ACC112 (cell line): Measurements from ENCODE around the gene ZMIZ1.
A peak's percentile ranks its signal among the peaks of the same experiment; 100 is the strongest.
"Not testable (repeated sequence)": the region's sequence is repeated elsewhere in the genome, so short reads cannot be mapped to it uniquely, and the experiment has no call there.

Source experiments
- H2AFZ ChIP-seq: fragments of 200-600 bp; sonication (generic); one replicate; pipeline ENCODE4 v1.6.0; 2017; ENCODE audit warnings: antibody characterized with exemption, low read length; ENCODE audit not compliant: unreplicated experiment
- H3K27ac ChIP-seq: fragments of 200-600 bp; sonication (generic); 2 replicates; pipeline ENCODE4 v1.5.1; 2014; ENCODE audit warnings: low read depth, mild to moderate bottlenecking, antibody characterized with exemption, low read length, moderate library complexity
- H3K27me3 ChIP-seq: fragments of 200-600 bp; sonication (generic); 2 replicates; pipeline ENCODE4 v1.6.1; 2014; ENCODE audit warnings: mild to moderate bottlenecking, antibody characterized with exemption, low read length, moderate library complexity, mixed read lengths; ENCODE audit not compliant: insufficient read depth
- H3K36me3 ChIP-seq: fragments of 200-600 bp; sonication (generic); 2 replicates; pipeline ENCODE4 v1.6.1; 2016; ENCODE audit warnings: mild to moderate bottlenecking, antibody characterized with exemption, low read length, moderate library complexity, mixed read lengths; ENCODE audit not compliant: insufficient read depth
- H3K4me1 ChIP-seq: fragments of 200-600 bp; sonication (generic); one replicate; pipeline ENCODE4 v1.6.1; 2016; ENCODE audit warnings: low read length, mixed read lengths; ENCODE audit not compliant: insufficient read depth, unreplicated experiment, control insufficient read depth
- H3K4me3 ChIP-seq: fragments of 200-600 bp; sonication (generic); 2 replicates; pipeline ENCODE4 v1.5.1; 2014; ENCODE audit warnings: mild to moderate bottlenecking, low read depth, low read length
- H3K79me2 ChIP-seq: fragments of 200-600 bp; sonication (generic); one replicate; pipeline ENCODE4 v1.6.0; 2016; ENCODE audit warnings: low read length; ENCODE audit not compliant: control insufficient read depth, unreplicated experiment, insufficient read depth

The ZMIZ1 gene

DNA sequence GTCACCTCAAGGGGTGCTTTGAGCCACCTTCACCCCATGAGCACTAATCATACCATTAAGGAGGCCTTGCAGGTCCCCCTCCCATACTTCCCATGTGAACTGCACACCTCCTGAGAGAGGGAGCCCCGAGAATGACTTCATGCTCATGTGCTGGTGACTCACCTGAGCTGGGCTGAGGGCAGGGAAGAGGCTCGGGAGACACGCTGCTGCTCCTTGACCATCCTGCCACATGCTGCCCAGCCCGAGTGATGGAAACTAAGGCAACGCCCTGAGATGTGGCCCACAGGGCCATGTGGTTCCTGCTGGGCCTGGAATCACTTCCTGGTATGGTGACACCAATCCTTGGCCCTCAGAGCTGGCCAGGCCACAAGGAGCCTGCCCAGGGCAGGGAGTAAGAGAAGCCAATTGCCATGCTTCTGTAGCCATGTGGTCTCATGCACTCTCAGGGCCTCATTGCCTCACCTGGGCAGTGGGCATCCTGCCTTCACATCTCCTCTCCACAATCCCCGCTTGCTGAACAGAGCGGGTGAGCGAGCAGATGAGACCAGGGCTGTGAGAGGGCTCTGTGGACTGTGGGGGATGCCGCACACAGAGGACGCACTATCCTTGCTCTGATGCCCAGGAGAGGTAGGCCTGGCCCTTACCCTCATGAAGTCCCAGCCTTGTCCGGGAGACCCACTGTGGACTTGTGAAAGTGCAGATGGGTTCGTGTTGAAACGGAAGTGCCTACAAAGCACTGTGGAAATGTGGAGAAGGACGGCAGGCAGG is 260.2 kb downstream of the ZMIZ1 start:
- Histone ChIP-seq H3K36me3 (no peaks in the 10 kb centered on the region), H3K4me3 (no peak overlapping the region), H2AFZ (no peak overlapping the region), H3K27ac (no peak overlapping the region), H3K4me1 (peaks cover 19% of the 10 kb centered on the region), H3K27me3 (no peaks in the 10 kb centered on the region), H3K79me2 (no peaks in the 10 kb centered on the region)

DNA sequence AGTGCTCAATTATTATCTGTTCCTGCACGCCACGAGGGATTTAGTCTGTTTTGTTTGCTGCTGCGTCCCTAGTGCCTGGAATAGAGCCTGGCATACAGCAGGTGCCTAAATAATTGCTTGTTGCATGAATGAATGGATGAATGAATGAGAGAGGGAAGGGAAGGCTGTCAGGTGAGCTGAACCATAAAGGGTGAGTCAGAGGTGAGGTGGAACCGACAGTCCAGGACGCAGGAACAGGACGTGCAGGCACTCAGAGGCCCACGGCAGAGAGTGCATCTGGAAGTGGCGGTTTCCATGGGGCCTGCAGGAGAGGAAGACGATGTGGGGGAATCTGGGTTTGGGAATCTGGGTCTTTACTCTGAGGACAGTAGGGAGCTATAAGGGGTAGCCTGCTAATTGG is 260.8 kb downstream of the ZMIZ1 start:
- no peak overlapping the region for H3K27ac ChIP-seq
- no peak overlapping the region for H3K4me3 ChIP-seq
- no peak overlapping the region for H2AFZ ChIP-seq
- H3K36me3 ChIP-seq = no peaks in the 10 kb centered on the region
- H3K79me2 ChIP-seq = no peaks in the 10 kb centered on the region
- peaks cover 22% of the 10 kb centered on the region for H3K4me1 ChIP-seq
- H3K27me3 ChIP-seq = no peaks in the 10 kb centered on the region

DNA sequence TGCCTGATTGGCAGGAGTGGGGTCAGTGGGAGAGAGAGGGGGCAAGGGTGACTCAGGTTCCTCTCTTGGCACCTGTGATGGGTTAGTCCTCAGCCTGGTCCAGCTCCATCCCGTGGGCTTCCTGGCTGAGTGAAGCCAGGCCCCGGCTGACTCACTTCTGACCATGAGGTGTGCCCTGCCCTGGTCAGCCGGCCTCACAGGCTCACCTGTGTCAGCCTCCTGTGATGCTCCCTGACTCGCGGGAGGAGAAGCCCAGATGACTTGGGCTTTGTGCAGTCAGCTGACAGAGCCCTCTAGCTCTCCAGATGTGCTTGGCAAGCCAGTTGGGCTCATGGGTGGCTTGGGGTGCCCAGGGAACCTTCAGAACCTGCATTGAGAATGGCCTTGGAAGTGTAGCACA is 262.5 kb downstream of the ZMIZ1 start:
- H3K4me3 ChIP-seq = no peak overlapping the region
- H3K27ac ChIP-seq = peak overlapping the region; percentile 78; the same call in 1 of the 2 replicates
- H3K36me3 ChIP-seq = no peaks in the 10 kb centered on the region
- H3K27me3 ChIP-seq = no peaks in the 10 kb centered on the region
- no peak overlapping the region for H2AFZ ChIP-seq
- H3K79me2 ChIP-seq = no peaks in the 10 kb centered on the region
- H3K4me1 ChIP-seq = peaks cover 22% of the 10 kb centered on the region

DNA sequence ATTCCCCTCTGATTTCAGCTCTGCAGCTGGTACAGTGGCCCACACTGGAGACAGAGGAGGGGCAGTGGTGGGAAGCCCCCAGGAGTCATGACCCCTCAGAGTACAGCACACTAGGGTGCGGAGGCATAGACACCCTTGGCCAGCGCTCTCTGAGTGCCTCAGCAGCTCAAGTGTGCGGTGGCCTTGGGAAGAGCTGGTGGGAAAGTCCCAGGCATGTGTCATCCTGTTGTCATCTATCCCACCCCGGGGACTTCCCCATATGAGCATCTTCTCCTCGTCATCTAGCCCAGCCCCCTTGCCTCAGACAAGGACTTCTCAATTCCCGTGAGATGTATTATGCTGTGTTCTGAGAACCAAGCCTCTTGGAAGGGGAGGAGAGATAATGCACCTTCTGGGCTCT is 262.9 kb downstream of the ZMIZ1 start:
- no peak overlapping the region for H2AFZ ChIP-seq
- peak overlapping the region; percentile 78 for H3K27ac ChIP-seq
- H3K4me1 ChIP-seq = peaks cover 22% of the 10 kb centered on the region

DNA sequence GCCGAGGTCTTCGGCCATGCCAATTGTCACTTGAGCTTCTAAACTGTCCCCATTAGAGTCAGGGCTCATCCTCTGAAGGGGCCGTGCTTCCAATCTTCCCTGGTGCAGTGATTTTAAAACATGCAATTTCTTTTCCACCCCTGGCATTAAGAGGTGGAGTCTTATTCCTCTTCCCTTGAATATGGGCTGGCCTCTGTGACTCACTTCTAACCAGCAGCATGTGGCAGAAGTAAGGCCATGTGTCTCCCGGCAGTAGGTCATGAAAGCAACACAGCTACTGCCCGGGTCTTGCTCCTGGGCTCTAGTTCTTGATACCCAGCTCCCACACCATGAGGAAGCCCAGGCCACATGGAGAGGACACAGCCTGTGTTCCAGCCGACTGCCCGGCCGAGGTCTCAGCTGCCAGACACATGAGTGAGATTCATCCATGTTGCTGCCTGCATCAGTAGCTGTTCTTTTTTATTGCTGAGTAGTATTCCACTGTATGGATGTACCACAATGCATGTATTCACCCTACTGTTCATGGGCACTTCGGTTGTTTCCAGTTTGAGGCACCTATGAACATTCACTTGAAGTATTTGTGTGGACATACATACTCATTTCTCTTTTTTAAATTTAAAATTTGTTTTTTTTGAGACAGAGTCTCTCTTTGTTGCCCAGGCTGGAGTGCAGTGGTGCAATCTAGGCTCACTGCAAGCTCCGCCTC is 264.0 kb downstream of the ZMIZ1 start:
- H2AFZ ChIP-seq, H3K27me3 ChIP-seq, H3K36me3 ChIP-seq, H3K4me3 ChIP-seq, H3K79me2 ChIP-seq: not testable (repeated sequence)
- Histone ChIP-seq H3K4me1 (peaks cover 22% of the 10 kb centered on the region), H3K27ac (peak overlapping the region; percentile 81)

More for the DNA sequence above, 262.9 kb downstream of the ZMIZ1 start:
- H3K4me3 ChIP-seq = no peak overlapping the region
- H3K36me3 ChIP-seq = no peaks in the 10 kb centered on the region
- H3K79me2 ChIP-seq = no peaks in the 10 kb centered on the region
- no peaks in the 10 kb centered on the region for H3K27me3 ChIP-seq

DNA sequence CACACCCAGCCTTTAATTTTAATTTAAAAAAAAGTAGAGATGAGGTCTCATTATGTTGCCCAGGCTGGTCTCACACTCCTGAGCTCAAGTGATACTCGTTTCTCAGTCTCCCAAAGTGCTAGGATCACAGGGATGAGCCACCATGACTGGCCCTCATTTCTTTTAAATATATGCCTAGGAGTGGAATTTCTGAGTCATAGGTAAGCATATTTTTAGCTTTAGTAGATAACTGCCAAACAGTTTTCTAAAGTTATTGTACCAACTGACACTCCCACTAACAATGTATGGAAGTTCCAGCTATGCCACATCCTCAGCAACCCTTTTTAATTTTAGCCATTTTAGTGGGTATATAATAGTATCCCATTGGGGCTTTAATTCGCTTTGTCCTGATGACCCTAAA is 264.7 kb downstream of the ZMIZ1 start:
- no peaks in the 10 kb centered on the region for H3K79me2 ChIP-seq
- peaks cover 22% of the 10 kb centered on the region for H3K4me1 ChIP-seq
- H2AFZ ChIP-seq = no peak overlapping the region
- H3K27ac ChIP-seq = peak overlapping the region; percentile 81
- H3K4me3 ChIP-seq = no peak overlapping the region
- H3K27me3 ChIP-seq = no peaks in the 10 kb centered on the region
- no peaks in the 10 kb centered on the region for H3K36me3 ChIP-seq

DNA sequence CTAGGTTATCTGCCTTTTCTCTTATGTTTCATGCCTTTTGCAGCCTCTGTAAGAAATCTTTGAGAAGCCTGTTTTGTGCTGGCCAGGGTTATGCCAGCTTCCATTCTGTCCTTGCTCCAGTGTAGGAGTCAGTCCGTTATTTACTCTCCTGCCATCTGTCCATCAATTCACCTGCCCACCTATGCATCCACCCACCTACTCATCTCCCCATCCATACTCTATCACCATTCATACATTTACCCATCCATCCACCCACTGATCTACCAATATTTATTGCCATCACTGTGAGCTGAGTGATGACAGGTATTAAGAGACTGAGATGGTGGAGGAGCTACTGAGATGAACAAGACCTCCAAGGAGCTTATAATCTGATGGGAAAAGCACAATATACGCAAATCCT is 265.8 kb downstream of the ZMIZ1 start:
- Histone ChIP-seq H3K4me1 (peaks cover 19% of the 10 kb centered on the region), H3K27me3 (no peaks in the 10 kb centered on the region), H3K27ac (0 out of 2 replicates have a peak overlapping the region, but pooled peaks have one; percentile 81), H3K4me3 (no peak overlapping the region), H2AFZ (no peak overlapping the region), H3K79me2 (no peaks in the 10 kb centered on the region), H3K36me3 (no peaks in the 10 kb centered on the region)

DNA sequence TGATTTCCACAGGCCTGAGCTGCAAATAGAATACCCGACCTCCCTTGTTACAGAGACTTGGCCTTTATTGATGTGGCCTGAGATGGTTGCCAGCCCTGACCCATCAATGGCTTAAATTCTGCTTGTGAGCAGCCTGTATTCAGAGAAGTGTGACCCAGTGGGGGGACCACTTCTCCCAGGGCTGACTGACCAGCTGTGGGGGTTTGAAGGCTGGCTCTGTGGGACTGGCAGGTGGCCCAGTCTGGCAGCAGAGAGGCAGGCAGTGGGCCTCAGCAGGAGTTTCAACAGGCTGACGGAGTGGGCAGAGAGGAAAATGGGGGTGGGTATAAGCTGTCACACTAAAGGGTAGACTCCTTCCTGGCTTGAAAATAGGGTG is 266.3 kb downstream of the ZMIZ1 start:
- Histone ChIP-seq H3K27me3 (no peaks in the 10 kb centered on the region), H2AFZ (no peak overlapping the region), H3K27ac (no peak overlapping the region), H3K79me2 (no peaks in the 10 kb centered on the region), H3K4me3 (no peak overlapping the region), H3K4me1 (peaks cover 19% of the 10 kb centered on the region), H3K36me3 (no peaks in the 10 kb centered on the region)

DNA sequence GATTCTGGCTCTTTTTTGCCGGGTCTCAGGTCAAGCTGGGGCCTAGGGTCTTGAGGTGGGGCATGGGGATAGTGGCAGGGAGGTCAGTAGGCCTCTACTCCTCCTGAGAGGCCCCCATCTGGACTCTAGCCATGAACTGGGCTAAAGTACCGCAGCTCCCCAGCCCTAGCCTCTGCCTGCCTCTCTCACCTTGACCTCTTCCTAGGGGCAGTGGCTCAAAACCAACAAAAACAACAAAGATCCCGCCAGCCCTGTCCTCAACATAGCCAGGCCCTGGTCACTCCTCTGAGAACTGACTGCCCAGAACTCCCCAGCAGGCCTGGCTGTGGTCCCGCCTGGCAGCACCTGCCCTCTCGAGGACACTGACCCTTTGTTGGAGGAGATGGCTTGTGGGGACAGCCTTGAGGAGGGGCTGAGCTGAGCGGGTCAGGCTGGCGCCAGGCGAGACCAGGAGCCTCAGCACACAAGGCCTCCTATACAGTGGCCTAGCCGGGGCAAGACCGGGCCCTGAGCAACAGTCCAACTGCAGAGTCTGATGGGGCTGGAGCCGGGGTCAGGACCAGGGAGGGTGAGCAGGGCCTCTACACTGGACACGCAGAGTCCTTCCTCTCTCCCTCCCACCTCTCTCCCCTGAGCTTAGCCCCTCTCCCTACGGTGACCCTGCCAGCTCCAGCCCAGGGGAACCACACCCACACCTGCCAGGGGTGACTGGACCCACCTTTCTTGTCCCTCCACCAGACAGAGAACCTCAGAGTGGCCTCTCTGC is 266.9 kb downstream of the ZMIZ1 start:
- H2AFZ ChIP-seq = no peak overlapping the region
- no peaks in the 10 kb centered on the region for H3K36me3 ChIP-seq
- H3K4me1 ChIP-seq = peaks cover 19% of the 10 kb centered on the region
- H3K27ac ChIP-seq = no peak overlapping the region
- H3K4me3 ChIP-seq = no peak overlapping the region
- no peaks in the 10 kb centered on the region for H3K27me3 ChIP-seq
- H3K79me2 ChIP-seq = no peaks in the 10 kb centered on the region

DNA sequence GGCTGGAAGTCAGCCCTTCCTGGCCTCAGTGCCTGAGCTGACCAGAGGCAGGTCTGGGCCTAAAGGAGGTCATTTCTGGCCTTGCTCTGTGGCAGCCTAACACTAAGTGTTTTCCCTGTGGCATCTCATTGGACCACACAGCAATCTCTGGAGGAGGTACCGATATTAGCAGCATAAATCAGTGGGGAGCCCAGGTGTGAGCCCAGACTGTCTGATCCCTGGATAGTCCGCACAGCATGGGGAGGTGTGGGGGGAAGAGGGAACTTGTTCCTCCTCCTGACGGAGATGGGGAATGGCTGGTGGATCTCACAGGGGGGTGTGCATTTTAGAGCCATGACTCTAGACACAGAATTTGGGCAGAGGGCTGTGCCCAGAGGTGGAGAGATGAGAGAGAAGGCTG is 267.5 kb downstream of the ZMIZ1 start:
- H3K4me3 ChIP-seq = no peak overlapping the region
- H3K27ac ChIP-seq = no peak overlapping the region
- no peak overlapping the region for H2AFZ ChIP-seq
- H3K27me3 ChIP-seq = no peaks in the 10 kb centered on the region
- no peaks in the 10 kb centered on the region for H3K79me2 ChIP-seq
- peaks cover 16% of the 10 kb centered on the region for H3K4me1 ChIP-seq
- no peaks in the 10 kb centered on the region for H3K36me3 ChIP-seq
